Mesothelial cell of epicardium (in vitro differentiated cells): ENCODE data around the gene VPS4A. TPM values are rescaled to one million over a fixed set of nuclear protein-coding genes. Genes with fewer than 3 reads are reported as not detected.

ENCODE experiments used
- DNase-seq, 2 experiments: peaks; one replicate each; pipeline ENCODE4 v3.0.0; 2021; ENCODE audit warnings: low spot score in 2 of 2; ENCODE audit not compliant: unreplicated experiment in 2 of 2
- H3K27ac Mint-ChIP-seq: 2 replicates; pipeline ENCODE4 v1.8.0; 2021; ENCODE audit warnings: mixed read lengths
- H3K27me3 Mint-ChIP-seq: 2 replicates; pipeline ENCODE4 v1.8.0; 2021; ENCODE audit warnings: low read depth, mixed read lengths
- H3K36me3 Mint-ChIP-seq: 2 replicates; pipeline ENCODE4 v1.8.0; 2021; ENCODE audit warnings: mixed read lengths
- H3K4me1 Mint-ChIP-seq: 2 replicates; pipeline ENCODE4 v1.8.0; 2021; ENCODE audit warnings: mixed read lengths
- H3K4me3 Mint-ChIP-seq: 2 replicates; pipeline ENCODE4 v1.8.0; 2021; ENCODE audit warnings: mild to moderate bottlenecking, moderate library complexity, mixed read lengths
- H3K9me3 Mint-ChIP-seq: 2 replicates; pipeline ENCODE4 v1.8.0; 2021; ENCODE audit warnings: mixed read lengths
- total RNA-seq: library from RNA; stranded (reverse); gene quantifications from 3 replicates; pipeline ENCODE4 v1.2.1, GENCODE V29; 2021
- TF ChIP-seq, protein P1 (sequence below): fragments of 200-600 bp; sonication (generic); IDR thresholded peaks from one replicate; pipeline ENCODE4 v1.5.0; 2021; ENCODE audit warnings: antibody characterized with exemption; ENCODE audit not compliant: unreplicated experiment

The VPS4A gene
- total RNA-seq, 1 donor from 2014 or later = 29.8 TPM

DNA sequence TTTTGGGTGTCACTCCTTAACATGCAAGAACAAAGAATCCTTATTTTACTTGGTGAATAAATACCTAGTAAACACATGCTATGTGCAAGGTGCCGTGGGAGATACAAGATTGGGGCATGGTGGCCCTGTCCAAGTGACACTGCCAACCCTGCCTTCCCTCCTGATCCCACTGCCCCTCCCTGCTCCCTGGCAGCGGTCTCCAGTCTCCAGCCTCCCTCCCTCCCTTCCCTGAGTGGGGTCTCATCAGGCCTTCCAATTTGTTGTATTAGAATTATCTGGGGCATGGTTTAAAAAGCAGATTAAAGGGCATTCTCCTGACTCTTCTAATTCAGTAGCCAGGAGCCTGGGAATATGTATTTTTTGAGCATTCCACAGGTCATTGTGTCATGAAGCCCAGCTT is 52.9 kb downstream of the VPS4A start:
- H3K27ac Mint-ChIP-seq = no peak overlapping the region
- peaks cover 31% of the 10 kb centered on the region for H3K36me3 Mint-ChIP-seq
- no peaks in the 10 kb centered on the region for H3K9me3 Mint-ChIP-seq
- DNase-seq = no peak
- H3K4me1 Mint-ChIP-seq = no peaks in the 10 kb centered on the region
- H3K27me3 Mint-ChIP-seq = no peaks in the 10 kb centered on the region
- TF ChIP-seq, protein P1, sequence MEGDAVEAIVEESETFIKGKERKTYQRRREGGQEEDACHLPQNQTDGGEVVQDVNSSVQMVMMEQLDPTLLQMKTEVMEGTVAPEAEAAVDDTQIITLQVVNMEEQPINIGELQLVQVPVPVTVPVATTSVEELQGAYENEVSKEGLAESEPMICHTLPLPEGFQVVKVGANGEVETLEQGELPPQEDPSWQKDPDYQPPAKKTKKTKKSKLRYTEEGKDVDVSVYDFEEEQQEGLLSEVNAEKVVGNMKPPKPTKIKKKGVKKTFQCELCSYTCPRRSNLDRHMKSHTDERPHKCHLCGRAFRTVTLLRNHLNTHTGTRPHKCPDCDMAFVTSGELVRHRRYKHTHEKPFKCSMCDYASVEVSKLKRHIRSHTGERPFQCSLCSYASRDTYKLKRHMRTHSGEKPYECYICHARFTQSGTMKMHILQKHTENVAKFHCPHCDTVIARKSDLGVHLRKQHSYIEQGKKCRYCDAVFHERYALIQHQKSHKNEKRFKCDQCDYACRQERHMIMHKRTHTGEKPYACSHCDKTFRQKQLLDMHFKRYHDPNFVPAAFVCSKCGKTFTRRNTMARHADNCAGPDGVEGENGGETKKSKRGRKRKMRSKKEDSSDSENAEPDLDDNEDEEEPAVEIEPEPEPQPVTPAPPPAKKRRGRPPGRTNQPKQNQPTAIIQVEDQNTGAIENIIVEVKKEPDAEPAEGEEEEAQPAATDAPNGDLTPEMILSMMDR = no peak
- H3K4me3 Mint-ChIP-seq = no peak overlapping the region

DNA sequence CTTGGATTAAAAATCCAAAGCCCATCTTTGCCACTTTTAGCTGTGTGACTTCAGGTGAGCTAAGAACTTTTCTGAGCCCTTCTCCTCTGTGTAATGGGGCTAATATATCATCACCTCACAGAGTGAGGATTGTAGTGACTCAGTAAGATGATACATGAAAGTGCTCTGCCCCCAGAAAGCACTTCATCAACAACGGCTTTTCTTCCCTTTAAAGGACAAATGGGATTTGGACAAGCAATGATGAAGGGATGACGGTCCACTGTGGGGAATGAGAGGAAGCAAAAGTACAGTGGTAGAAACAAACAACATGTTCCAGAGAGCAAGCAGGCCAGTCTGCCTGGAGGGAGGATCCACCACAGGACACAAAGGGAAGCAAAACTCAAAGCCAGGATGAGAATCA is 54.8 kb downstream of the VPS4A start:
- Mint-ChIP-seq H3K4me1 (no peaks in the 10 kb centered on the region), H3K4me3 (no peak overlapping the region), H3K9me3 (no peaks in the 10 kb centered on the region), H3K27me3 (no peaks in the 10 kb centered on the region), H3K36me3 (peaks cover 43% of the 10 kb centered on the region), H3K27ac (no peak overlapping the region)
- TF ChIP-seq, protein P1 = no peak
- no peak for DNase-seq

DNA sequence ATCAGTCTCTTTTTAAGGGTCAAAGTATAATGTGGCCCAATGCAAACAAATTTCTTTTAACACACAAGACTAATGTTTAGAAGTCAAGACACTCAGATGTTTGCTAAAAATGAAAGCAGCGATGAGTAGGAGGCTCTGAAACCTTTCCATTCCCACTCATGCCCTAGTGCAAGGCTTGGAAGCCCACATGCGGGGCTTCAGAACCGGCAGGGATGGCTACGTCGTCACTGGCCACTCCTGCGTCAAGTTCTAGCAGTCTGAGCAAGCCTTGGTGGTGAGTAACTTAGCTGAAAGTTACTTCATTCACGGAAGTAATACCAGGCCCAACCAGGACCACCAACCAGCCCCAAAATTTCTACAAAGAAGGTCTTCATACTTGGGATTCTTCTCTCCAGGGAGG is 55.3 kb downstream of the VPS4A start:
- peaks cover 43% of the 10 kb centered on the region for H3K36me3 Mint-ChIP-seq
- H3K27me3 Mint-ChIP-seq = no peaks in the 10 kb centered on the region
- TF ChIP-seq, protein P1 = no peak

DNA sequence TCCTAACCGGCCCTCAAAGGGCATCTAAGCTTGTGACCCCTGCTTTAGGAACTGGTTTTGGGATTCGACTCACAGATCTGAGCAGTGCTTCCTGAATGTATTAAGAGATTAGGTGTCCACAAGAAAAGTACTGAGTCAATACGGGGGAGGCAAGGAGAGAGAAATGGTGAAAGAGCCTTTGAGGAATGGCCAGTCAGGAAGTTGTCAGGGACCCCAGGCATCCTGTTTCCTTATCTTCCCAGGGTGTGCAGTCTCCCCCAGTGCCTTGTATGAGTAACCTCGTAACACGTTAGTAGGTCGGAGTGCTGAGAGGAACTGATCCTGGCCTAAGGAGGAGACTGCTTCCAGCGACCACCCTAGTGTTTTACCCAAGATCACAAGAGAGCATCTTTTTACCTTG is 56.8 kb downstream of the VPS4A start:
- no peaks in the 10 kb centered on the region for H3K4me1 Mint-ChIP-seq
- peaks cover 45% of the 10 kb centered on the region for H3K36me3 Mint-ChIP-seq
- H3K9me3 Mint-ChIP-seq = no peaks in the 10 kb centered on the region
- TF ChIP-seq, protein P1 = no peak
- DNase-seq = no peak
- H3K27me3 Mint-ChIP-seq = no peaks in the 10 kb centered on the region
- H3K4me3 Mint-ChIP-seq = no peak overlapping the region
- no peak overlapping the region for H3K27ac Mint-ChIP-seq

More for the DNA sequence above, 55.3 kb downstream of the VPS4A start:
- no peaks in the 10 kb centered on the region for H3K4me1 Mint-ChIP-seq
- no peak for DNase-seq
- H3K9me3 Mint-ChIP-seq = no peaks in the 10 kb centered on the region
- H3K27ac Mint-ChIP-seq = no peak overlapping the region
- H3K4me3 Mint-ChIP-seq = no peak overlapping the region

DNA sequence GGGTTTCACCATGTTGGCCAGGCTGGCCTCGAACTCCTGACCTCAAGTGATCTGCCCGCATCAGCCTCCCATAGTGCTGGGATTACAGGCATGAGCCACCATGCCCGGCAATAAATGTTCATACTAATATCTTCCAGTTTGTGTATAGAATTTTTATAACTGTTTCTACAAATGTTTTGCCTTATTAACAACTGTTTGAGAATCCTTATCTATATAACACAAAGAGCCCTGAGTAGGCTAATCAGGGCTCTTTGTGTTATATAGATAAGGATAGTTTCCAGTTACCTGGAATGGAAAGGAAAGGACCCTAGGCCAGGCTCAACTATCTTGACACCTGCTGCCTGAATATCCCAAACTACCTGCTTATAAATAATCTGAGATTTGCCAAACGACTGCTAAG is 57.7 kb downstream of the VPS4A start:
- no peaks in the 10 kb centered on the region for H3K4me1 Mint-ChIP-seq
- TF ChIP-seq, protein P1 = no peak

DNA sequence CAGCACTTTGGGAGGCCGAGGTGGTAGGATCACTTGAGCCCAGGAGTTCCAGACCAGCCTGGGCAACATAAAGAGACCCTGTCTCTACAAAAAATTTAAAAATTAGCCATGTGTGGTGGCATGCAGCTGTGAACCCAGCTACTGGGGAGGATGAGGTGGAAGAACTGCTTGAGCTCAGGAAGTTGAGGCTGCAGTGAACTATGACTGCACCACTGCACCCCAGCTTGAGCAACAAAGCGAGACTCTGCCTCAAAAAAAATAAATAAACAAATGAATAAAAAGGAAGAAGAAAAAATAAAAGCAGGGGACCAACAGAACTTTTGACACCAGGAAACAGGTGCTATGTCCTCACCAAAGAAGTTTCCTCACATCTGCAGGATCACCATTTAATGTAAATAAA is 60.4 kb downstream of the VPS4A start:
- H3K4me1 Mint-ChIP-seq = no peaks in the 10 kb centered on the region
- TF ChIP-seq, protein P1 = no peak
- DNase-seq = no peak
- H3K27me3 Mint-ChIP-seq = no peaks in the 10 kb centered on the region
- H3K9me3 Mint-ChIP-seq = no peaks in the 10 kb centered on the region
- no peak overlapping the region for H3K4me3 Mint-ChIP-seq
- no peak overlapping the region for H3K27ac Mint-ChIP-seq
- peaks cover 45% of the 10 kb centered on the region for H3K36me3 Mint-ChIP-seq

More for the DNA sequence above, 57.7 kb downstream of the VPS4A start:
- Mint-ChIP-seq H3K27me3 (no peaks in the 10 kb centered on the region), H3K4me3 (no peak overlapping the region), H3K27ac (no peak overlapping the region), H3K9me3 (no peaks in the 10 kb centered on the region), H3K36me3 (peaks cover 50% of the 10 kb centered on the region)
- DNase-seq = no peak
